Measurements from ENCODE around the gene PPARGC1A.

Gene PPARGC1A

GRCh38 chr4:23884261-23884660, 5.6 kb downstream of the PPARGC1A start:
- Histone ChIP-seq H3K27me3 (ENCODE audit: control insufficient read depth, low read length) (no peaks in the 10 kb centered on the region), H3F3A (ENCODE audit: control insufficient read depth, insufficient read depth) (no peaks in the 10 kb centered on the region), H4K20me1 (ENCODE audit: control insufficient read depth, insufficient read depth, low read depth, low read length) (no peaks in the 10 kb centered on the region), H3K27ac (ENCODE audit: low read depth, low read length) (no peak overlapping the region), H3K4me3 (ENCODE audit: low read length) (no peak overlapping the region), H3K36me3 (ENCODE audit: control insufficient read depth, low read length) (no peaks in the 10 kb centered on the region), H3K9me2 (replicated peaks; ENCODE audit: control insufficient read depth, low read length) (no peaks in the 10 kb centered on the region), H3K79me2 (ENCODE audit: control insufficient read depth, low read length) (no peaks in the 10 kb centered on the region), H3K4me1 (ENCODE audit: control insufficient read depth, low read length) (no peaks in the 10 kb centered on the region), H3K4me2 (ENCODE audit: low read length) (no peak overlapping the region), H3K9me3 (ENCODE audit: control insufficient read depth, insufficient read depth, low read length) (no peaks in the 10 kb centered on the region)
- no peak for TF ChIP-seq CTCF (IDR thresholded peaks at IDR 0.05; ENCODE audit: low read depth, low read length, poor library complexity, severe bottlenecking)
- TF ChIP-seq EZH2phosphoT487 (IDR thresholded peaks at IDR 0.05; ENCODE audit: borderline replicate concordance, low read length): no peak

- no peaks in the 10 kb centered on the region for H3K9me3 ChIP-seq (ENCODE audit: control insufficient read depth, insufficient read depth, low read length)
- TF ChIP-seq EZH2phosphoT487 (IDR thresholded peaks at IDR 0.05; ENCODE audit: borderline replicate concordance, low read length) (no peak), CTCF (IDR thresholded peaks at IDR 0.05; ENCODE audit: low read depth, low read length, poor library complexity, severe bottlenecking) (no peak)
- H3K27ac ChIP-seq (ENCODE audit: low read depth, low read length): no peak overlapping the region
- H3F3A ChIP-seq (ENCODE audit: control insufficient read depth, insufficient read depth): no peaks in the 10 kb centered on the region
- H3K36me3 ChIP-seq (ENCODE audit: control insufficient read depth, low read length): no peaks in the 10 kb centered on the region
- no peaks in the 10 kb centered on the region for H3K27me3 ChIP-seq (ENCODE audit: control insufficient read depth, low read length)
- H4K20me1 ChIP-seq (ENCODE audit: control insufficient read depth, insufficient read depth, low read depth, low read length): no peaks in the 10 kb centered on the region
- H3K4me3 ChIP-seq (ENCODE audit: low read length): no peak overlapping the region
- H3K4me2 ChIP-seq (ENCODE audit: low read length): no peak overlapping the region
- H3K4me1 ChIP-seq (ENCODE audit: control insufficient read depth, low read length): no peaks in the 10 kb centered on the region
- H3K79me2 ChIP-seq (ENCODE audit: control insufficient read depth, low read length): no peaks in the 10 kb centered on the region
- no peaks in the 10 kb centered on the region for H3K9me2 ChIP-seq (replicated peaks; ENCODE audit: control insufficient read depth, low read length)
Observed at GRCh38 chr4:23882976-23883531, 6.8 kb downstream of the PPARGC1A start.

- Histone ChIP-seq H3K79me2 (ENCODE audit: control insufficient read depth, low read length) (no peaks in the 10 kb centered on the region), H3K27ac (ENCODE audit: low read depth, low read length) (no peak overlapping the region), H3K4me2 (ENCODE audit: low read length) (no peak overlapping the region), H3K9me2 (replicated peaks; ENCODE audit: control insufficient read depth, low read length) (no peaks in the 10 kb centered on the region), H3K9me3 (ENCODE audit: control insufficient read depth, insufficient read depth, low read length) (no peaks in the 10 kb centered on the region), H3K27me3 (ENCODE audit: control insufficient read depth, low read length) (no peaks in the 10 kb centered on the region), H3K4me3 (ENCODE audit: low read length) (no peak overlapping the region), H3K36me3 (ENCODE audit: control insufficient read depth, low read length) (no peaks in the 10 kb centered on the region), H4K20me1 (ENCODE audit: control insufficient read depth, insufficient read depth, low read depth, low read length) (no peaks in the 10 kb centered on the region), H3K4me1 (ENCODE audit: control insufficient read depth, low read length) (no peaks in the 10 kb centered on the region), H3F3A (ENCODE audit: control insufficient read depth, insufficient read depth) (no peaks in the 10 kb centered on the region)
- TF ChIP-seq CTCF (IDR thresholded peaks at IDR 0.05; ENCODE audit: low read depth, low read length, poor library complexity, severe bottlenecking) (no peak), EZH2phosphoT487 (IDR thresholded peaks at IDR 0.05; ENCODE audit: borderline replicate concordance, low read length) (no peak)
Observed at GRCh38 chr4:23881674-23882337, 8.0 kb downstream of the PPARGC1A start.

Measured in DOHH2 (cell line).